Neural cell (in vitro differentiated cells): ENCODE measurements around the gene VPREB3.

Source experiments
- POLR2AphosphoS5 ChIP-seq: IDR thresholded peaks from 2 replicates; pipeline ENCODE4 v1.6.1; 2012
- RAD21 ChIP-seq: fragments of 450-650 bp; conservative IDR thresholded peaks from 2 replicates; pipeline ENCODE4 v1.6.1; 2014; ENCODE audit warnings: antibody characterized with exemption, mild to moderate bottlenecking, moderate library complexity
- SMC3 ChIP-seq: fragments of 450-650 bp; conservative IDR thresholded peaks from 2 replicates; pipeline ENCODE4 v1.6.1; 2014; ENCODE audit warnings: antibody characterized with exemption, mild to moderate bottlenecking, moderate library complexity; ENCODE audit not compliant: poor library complexity
- TAF1 ChIP-seq: IDR thresholded peaks from 2 replicates; pipeline ENCODE4 v1.6.1; 2012; ENCODE audit warnings: low read depth
- TF ChIP-seq, protein P1 (sequence below): fragments of 450-650 bp; IDR thresholded peaks from 2 replicates; pipeline ENCODE4 v1.5.1; 2014; ENCODE audit warnings: antibody characterized with exemption, mild to moderate bottlenecking, moderate library complexity; ENCODE audit not compliant: poor library complexity, severe bottlenecking
- TF ChIP-seq, protein P2 (sequence below): IDR thresholded peaks from 2 replicates; pipeline ENCODE4 v1.6.1; 2012; ENCODE audit warnings: borderline replicate concordance

DNA sequence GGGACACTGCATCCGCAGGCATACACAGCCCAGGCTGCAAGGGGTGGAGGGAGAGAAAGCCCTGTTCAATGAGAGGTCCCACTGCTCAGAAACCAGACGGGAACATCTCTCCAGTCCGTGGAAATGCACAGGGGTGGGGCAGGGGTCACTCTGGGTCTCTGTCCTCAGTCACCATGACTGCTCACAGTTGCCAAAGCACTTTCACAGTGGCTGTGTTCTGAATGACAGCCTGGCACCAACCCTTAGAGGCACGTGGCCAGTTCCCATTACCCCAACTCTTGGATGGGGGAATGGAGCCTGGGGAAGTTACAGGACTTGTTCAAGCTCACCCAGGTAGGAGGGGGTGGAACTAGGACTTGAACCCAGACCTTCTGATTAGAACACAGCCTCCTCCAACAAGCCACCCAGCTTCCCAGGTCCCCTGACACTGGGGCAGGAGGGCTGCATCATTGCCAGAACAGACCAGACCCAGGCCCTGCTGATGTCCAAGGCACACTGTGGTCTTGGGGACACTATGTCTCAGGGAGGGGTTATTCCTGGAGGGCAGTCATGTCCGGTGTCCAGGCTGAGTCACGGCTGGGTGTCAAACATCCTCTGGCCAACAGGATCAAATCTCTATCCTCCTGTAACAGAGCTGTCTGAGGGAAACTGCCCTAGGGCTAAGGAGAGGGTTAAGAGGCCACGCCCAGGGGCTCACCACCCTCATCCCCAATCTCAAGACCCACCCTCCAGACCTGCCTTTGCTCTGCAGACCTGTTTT lies 11.5 kb downstream of the VPREB3 start:
- TF ChIP-seq TAF1 (no peak), SMC3 (no peak), POLR2AphosphoS5 (no peak), RAD21 (no peak)
- TF ChIP-seq, protein P1, sequence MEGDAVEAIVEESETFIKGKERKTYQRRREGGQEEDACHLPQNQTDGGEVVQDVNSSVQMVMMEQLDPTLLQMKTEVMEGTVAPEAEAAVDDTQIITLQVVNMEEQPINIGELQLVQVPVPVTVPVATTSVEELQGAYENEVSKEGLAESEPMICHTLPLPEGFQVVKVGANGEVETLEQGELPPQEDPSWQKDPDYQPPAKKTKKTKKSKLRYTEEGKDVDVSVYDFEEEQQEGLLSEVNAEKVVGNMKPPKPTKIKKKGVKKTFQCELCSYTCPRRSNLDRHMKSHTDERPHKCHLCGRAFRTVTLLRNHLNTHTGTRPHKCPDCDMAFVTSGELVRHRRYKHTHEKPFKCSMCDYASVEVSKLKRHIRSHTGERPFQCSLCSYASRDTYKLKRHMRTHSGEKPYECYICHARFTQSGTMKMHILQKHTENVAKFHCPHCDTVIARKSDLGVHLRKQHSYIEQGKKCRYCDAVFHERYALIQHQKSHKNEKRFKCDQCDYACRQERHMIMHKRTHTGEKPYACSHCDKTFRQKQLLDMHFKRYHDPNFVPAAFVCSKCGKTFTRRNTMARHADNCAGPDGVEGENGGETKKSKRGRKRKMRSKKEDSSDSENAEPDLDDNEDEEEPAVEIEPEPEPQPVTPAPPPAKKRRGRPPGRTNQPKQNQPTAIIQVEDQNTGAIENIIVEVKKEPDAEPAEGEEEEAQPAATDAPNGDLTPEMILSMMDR = no peak
- TF ChIP-seq, protein P2, sequence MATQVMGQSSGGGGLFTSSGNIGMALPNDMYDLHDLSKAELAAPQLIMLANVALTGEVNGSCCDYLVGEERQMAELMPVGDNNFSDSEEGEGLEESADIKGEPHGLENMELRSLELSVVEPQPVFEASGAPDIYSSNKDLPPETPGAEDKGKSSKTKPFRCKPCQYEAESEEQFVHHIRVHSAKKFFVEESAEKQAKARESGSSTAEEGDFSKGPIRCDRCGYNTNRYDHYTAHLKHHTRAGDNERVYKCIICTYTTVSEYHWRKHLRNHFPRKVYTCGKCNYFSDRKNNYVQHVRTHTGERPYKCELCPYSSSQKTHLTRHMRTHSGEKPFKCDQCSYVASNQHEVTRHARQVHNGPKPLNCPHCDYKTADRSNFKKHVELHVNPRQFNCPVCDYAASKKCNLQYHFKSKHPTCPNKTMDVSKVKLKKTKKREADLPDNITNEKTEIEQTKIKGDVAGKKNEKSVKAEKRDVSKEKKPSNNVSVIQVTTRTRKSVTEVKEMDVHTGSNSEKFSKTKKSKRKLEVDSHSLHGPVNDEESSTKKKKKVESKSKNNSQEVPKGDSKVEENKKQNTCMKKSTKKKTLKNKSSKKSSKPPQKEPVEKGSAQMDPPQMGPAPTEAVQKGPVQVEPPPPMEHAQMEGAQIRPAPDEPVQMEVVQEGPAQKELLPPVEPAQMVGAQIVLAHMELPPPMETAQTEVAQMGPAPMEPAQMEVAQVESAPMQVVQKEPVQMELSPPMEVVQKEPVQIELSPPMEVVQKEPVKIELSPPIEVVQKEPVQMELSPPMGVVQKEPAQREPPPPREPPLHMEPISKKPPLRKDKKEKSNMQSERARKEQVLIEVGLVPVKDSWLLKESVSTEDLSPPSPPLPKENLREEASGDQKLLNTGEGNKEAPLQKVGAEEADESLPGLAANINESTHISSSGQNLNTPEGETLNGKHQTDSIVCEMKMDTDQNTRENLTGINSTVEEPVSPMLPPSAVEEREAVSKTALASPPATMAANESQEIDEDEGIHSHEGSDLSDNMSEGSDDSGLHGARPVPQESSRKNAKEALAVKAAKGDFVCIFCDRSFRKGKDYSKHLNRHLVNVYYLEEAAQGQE = no peak
